Loucy (cell line): ENCODE results near the gene LORICRIN.
"Not testable (repeated sequence)": the region's sequence is repeated elsewhere in the genome, so short reads cannot be mapped to it uniquely, and the experiment has no call there.

Source experiments
- H2AFZ ChIP-seq: fragments of 200-600 bp; sonication (generic); 2 replicates; pipeline ENCODE4 v1.6.0; 2016; ENCODE audit warnings: antibody characterized with exemption, mild to moderate bottlenecking, low read length, moderate library complexity
- H3F3A ChIP-seq: fragments of 200-600 bp; 2 replicates; pipeline ENCODE4 v1.6.0; 2016; ENCODE audit warnings: antibody characterized with exemption, low read depth, mild to moderate bottlenecking
- H3K27me3 ChIP-seq: fragments of 200-600 bp; sonication (generic); 2 replicates; pipeline ENCODE4 v1.6.1; 2014; ENCODE audit warnings: low read length, mild to moderate bottlenecking; ENCODE audit not compliant: insufficient read depth, poor library complexity, severe bottlenecking
- H3K36me3 ChIP-seq: fragments of 200-600 bp; sonication (generic); 2 replicates; pipeline ENCODE4 v1.6.1; 2016; ENCODE audit warnings: low read length; ENCODE audit not compliant: insufficient read depth
- H3K4me1 ChIP-seq: fragments of 200-600 bp; sonication (generic); 2 replicates; pipeline ENCODE4 v1.5.1; 2014; ENCODE audit warnings: low read length, mild to moderate bottlenecking; ENCODE audit not compliant: insufficient read depth, poor library complexity, severe bottlenecking
- H3K4me2 ChIP-seq: fragments of 200-600 bp; sonication (generic); 2 replicates; pipeline ENCODE4 v1.6.0; 2014; ENCODE audit warnings: antibody characterized with exemption, low read length, low read depth, mild to moderate bottlenecking; ENCODE audit not compliant: poor library complexity, severe bottlenecking
- H3K4me3 ChIP-seq: fragments of 200-600 bp; sonication (generic); 2 replicates; pipeline ENCODE4 v1.5.1; 2014; ENCODE audit warnings: low read length, mild to moderate bottlenecking, mixed read lengths; ENCODE audit not compliant: poor library complexity, severe bottlenecking
- H3K79me2 ChIP-seq: fragments of 200-600 bp; sonication (generic); 2 replicates; pipeline ENCODE4 v1.6.1; 2014; ENCODE audit warnings: low read length; ENCODE audit not compliant: insufficient read depth
- H3K9ac ChIP-seq: fragments of 200-600 bp; sonication (generic); 2 replicates; pipeline ENCODE4 v1.6.0; 2014; ENCODE audit warnings: mild to moderate bottlenecking, low read depth, low read length, moderate library complexity; ENCODE audit not compliant: poor library complexity, severe bottlenecking
- H3K9me2 ChIP-seq: fragments of 200-600 bp; sonication (generic); replicated peaks from 2 replicates; pipeline ENCODE4 v1.6.1; 2016; ENCODE audit warnings: low read depth, low read length, mixed read lengths
- H3K9me3 ChIP-seq: fragments of 200-600 bp; sonication (generic); 2 replicates; pipeline ENCODE4 v1.6.1; 2014; ENCODE audit warnings: mild to moderate bottlenecking, antibody characterized with exemption, low read length, low read depth; ENCODE audit not compliant: insufficient read depth
- H4K20me1 ChIP-seq: fragments of 200-600 bp; sonication (generic); 2 replicates; pipeline ENCODE4 v1.6.0; 2014; ENCODE audit warnings: antibody characterized with exemption, low read length, mild to moderate bottlenecking; ENCODE audit not compliant: insufficient read depth, poor library complexity, severe bottlenecking
- EZH2phosphoT487 ChIP-seq: fragments of 200-600 bp; IDR thresholded peaks from 2 replicates; pipeline ENCODE4 v1.6.1; 2018; ENCODE audit warnings: antibody characterized with exemption, mild to moderate bottlenecking, moderate library complexity, borderline replicate concordance
- TF ChIP-seq, protein P1 (sequence below): fragments of 200-600 bp; sonication (generic); conservative IDR thresholded peaks from 2 replicates; pipeline ENCODE4 v1.5.1; 2014; ENCODE audit warnings: mild to moderate bottlenecking, antibody characterized with exemption, low read length

LORICRIN gene

DNA sequence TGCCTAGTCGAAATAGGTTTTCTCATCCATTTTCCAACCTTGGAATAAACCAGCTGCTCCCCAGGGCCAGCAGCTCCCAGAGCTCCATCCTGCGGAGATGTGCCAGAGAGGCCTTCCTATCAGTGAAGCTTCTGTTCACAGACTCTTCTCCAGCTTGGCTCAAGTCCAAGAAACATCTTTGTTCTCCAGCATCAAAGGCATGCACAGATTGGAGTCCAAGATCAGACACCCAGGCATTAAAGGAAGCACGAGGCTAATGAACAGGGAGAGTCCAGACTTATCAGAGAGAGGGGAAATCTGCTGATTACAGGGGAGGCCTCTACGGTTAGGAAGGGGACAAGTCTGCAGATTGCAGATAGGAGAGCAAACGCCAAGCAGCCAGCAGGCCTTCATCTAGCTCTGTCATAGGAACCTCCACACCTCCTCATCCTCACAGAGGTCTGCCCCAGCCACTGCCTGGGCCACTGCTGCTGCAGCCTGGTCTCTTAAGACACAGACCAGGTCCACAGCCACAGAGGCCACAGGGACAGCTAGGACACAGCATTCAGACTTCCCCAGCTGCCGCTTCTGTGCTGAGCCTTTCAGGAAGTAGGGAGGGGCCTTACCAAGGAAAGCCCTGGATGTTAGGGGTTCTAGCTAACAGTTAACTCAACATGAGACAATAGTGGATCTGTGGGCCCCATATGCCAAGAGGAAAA lies 38.7 kb upstream of the LORICRIN start:
- Histone ChIP-seq H3K79me2 (no peaks in the 10 kb centered on the region), H3K9me2 (no peaks in the 10 kb centered on the region), H4K20me1 (no peaks in the 10 kb centered on the region), H3K4me2 (no peak overlapping the region), H3F3A (0 out of 2 replicates have a peak, but pooled peaks cover 2% of the 10 kb centered on the region), H3K9ac (no peak overlapping the region), H3K36me3 (no peaks in the 10 kb centered on the region), H2AFZ (no peak overlapping the region), H3K27me3 (no peaks in the 10 kb centered on the region), H3K4me1 (peaks cover 19% of the 10 kb centered on the region), H3K9me3 (no peaks in the 10 kb centered on the region), H3K4me3 (no peak overlapping the region)
- TF ChIP-seq, protein P1, sequence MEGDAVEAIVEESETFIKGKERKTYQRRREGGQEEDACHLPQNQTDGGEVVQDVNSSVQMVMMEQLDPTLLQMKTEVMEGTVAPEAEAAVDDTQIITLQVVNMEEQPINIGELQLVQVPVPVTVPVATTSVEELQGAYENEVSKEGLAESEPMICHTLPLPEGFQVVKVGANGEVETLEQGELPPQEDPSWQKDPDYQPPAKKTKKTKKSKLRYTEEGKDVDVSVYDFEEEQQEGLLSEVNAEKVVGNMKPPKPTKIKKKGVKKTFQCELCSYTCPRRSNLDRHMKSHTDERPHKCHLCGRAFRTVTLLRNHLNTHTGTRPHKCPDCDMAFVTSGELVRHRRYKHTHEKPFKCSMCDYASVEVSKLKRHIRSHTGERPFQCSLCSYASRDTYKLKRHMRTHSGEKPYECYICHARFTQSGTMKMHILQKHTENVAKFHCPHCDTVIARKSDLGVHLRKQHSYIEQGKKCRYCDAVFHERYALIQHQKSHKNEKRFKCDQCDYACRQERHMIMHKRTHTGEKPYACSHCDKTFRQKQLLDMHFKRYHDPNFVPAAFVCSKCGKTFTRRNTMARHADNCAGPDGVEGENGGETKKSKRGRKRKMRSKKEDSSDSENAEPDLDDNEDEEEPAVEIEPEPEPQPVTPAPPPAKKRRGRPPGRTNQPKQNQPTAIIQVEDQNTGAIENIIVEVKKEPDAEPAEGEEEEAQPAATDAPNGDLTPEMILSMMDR: no peak
- no peak for TF ChIP-seq EZH2phosphoT487

- H3K9me2 ChIP-seq, H3K4me3 ChIP-seq, H4K20me1 ChIP-seq, H3K4me2 ChIP-seq, H3K4me1 ChIP-seq, H3K36me3 ChIP-seq, H3K9me3 ChIP-seq, H3F3A ChIP-seq, H3K9ac ChIP-seq, H3K27me3 ChIP-seq, H3K79me2 ChIP-seq: not testable (repeated sequence)
- TF ChIP-seq, protein P1: peak; percentile 66
- H2AFZ ChIP-seq: peak overlapping the region; percentile 59; the same call in 1 of the 2 replicates
These were observed 36.2 kb upstream of the LORICRIN start for GRCh38 chr1:153223040-153223891.

DNA sequence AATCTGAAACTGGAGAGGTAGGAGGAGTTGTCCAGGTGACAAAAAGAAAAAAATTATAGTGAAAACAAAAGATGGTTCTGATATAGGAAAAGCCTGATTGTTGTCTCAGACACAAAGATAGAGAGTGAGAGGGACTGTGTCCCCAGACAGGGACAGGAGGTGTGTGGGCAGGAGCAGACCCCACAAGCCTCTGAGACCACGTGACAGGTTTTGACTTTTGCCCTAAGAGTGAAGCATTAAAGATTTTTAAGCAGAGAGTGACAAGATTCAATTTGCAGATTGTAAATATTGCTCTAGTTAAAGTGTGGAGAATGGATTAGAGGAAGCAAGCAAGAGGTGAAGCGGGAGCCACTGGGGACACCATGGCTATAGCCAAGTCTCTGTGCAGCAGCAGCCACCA lies 31.7 kb upstream of the LORICRIN start:
- H3K36me3 ChIP-seq: no peaks in the 10 kb centered on the region
- H3K4me1 ChIP-seq: no peaks in the 10 kb centered on the region
- H2AFZ ChIP-seq: no peak overlapping the region
- no peak overlapping the region for H3K4me2 ChIP-seq
- no peak overlapping the region for H3K4me3 ChIP-seq
- no peaks in the 10 kb centered on the region for H3K79me2 ChIP-seq
- H3K9me2 ChIP-seq: no peaks in the 10 kb centered on the region
- H3K9me3 ChIP-seq: no peaks in the 10 kb centered on the region
- H3F3A ChIP-seq: no peaks in the 10 kb centered on the region
- H4K20me1 ChIP-seq: no peaks in the 10 kb centered on the region
- TF ChIP-seq, protein P1: no peak
- TF ChIP-seq EZH2phosphoT487: no peak
- H3K9ac ChIP-seq: no peak overlapping the region
- H3K27me3 ChIP-seq: no peaks in the 10 kb centered on the region
